B cell (primary cell): ENCODE results near the gene PHACTR3. TPM values are rescaled to one million over a fixed set of nuclear protein-coding genes. Genes with fewer than 3 reads are reported as not detected.

Experiments used
- ATAC-seq: fragments of 200-7000 bp; cut with Tn5 transposase; one replicate; pipeline ENCODE4 v1.10.0; 2021; ENCODE audit warnings: low read depth, mild to moderate bottlenecking, moderate number of reproducible peaks, moderate library complexity
- CTCF ChIA-PET: fragments of 350-600 bp; sonication (Branson Sonifier 250); formaldehyde crosslinking; loops from one replicate; lab custom pipeline; 2021; ENCODE audit warnings: antibody characterized with exemption, inconsistent platforms; lab: Charles Lee
- POLR2A ChIA-PET: fragments of 350-600 bp; sonication (Branson Sonifier 250); formaldehyde crosslinking; loops from one replicate; lab custom pipeline; 2021; ENCODE audit warnings: antibody characterized with exemption; lab: Charles Lee
- DNase-seq: peaks from one replicate; pipeline ENCODE4 v3.0.0; 2013
- H2AFZ ChIP-seq: 2 replicates; pipeline ENCODE4 v1.6.1; 2012; ENCODE audit warnings: mild to moderate bottlenecking, low read depth, low read length; ENCODE audit not compliant: insufficient read depth, poor library complexity, severe bottlenecking
- H3K27ac ChIP-seq, 2 donors: 1 replicate in 1 of 2; 2 replicates in 1 of 2; pipeline ENCODE4 v1.5.1; 2012 to 2013; ENCODE audit warnings: low read length in 2 of 2, mild to moderate bottlenecking in 2 of 2, moderate library complexity in 1 of 2
- H3K27me3 ChIP-seq, 4 experiments: fragments of 200-600 bp in 1 of 4; sonication (generic) in 1 of 4; replicated peaks in 1 of 4; 1 replicate in 2 of 4; 2 replicates in 2 of 4; pipeline versions ENCODE4 v1.6.1 to v1.7.0; 2013 to 2016; ENCODE audit warnings: low read length in 3 of 4, mild to moderate bottlenecking in 2 of 4, mixed read lengths in 1 of 4, moderate library complexity in 1 of 4; ENCODE audit not compliant: insufficient read depth in 4 of 4, control insufficient read depth in 3 of 4; ENCODE audit errors: control extremely low read depth in 1 of 4
- H3K36me3 ChIP-seq, 2 experiments: replicated peaks in 1 of 2; 1 replicate in 1 of 2; 2 replicates in 1 of 2; pipeline versions ENCODE4 v1.6.1 to v1.7.1; 2013; ENCODE audit warnings: low read length in 1 of 2; ENCODE audit not compliant: insufficient read depth in 2 of 2, control insufficient read depth in 1 of 2; ENCODE audit errors: control extremely low read depth in 1 of 2, extremely low read depth in 1 of 2
- H3K4me1 ChIP-seq, 2 donors: fragments of 200-600 bp in 1 of 2; sonication (generic) in 1 of 2; 1 replicate in 1 of 2; 2 replicates in 1 of 2; pipeline versions ENCODE4 v1.5.1 to v1.6.1; 2013 to 2017; ENCODE audit warnings: low read length in 2 of 2; ENCODE audit not compliant: control insufficient read depth in 2 of 2, insufficient read depth in 2 of 2
- H3K4me2 ChIP-seq: replicated peaks from 2 replicates; pipeline ENCODE3; 2012; ENCODE audit warnings: mild to moderate bottlenecking, low read depth, low read length; ENCODE audit not compliant: poor library complexity, severe bottlenecking
- H3K4me3 ChIP-seq, 5 experiments: fragments of 200-600 bp in 1 of 5; sonication (generic) in 1 of 5; 1 replicate in 3 of 5; 2 replicates in 2 of 5; pipeline versions ENCODE4 v1.5.1 to v1.7.0; 2011 to 2016; ENCODE audit warnings: low read length in 4 of 5, mild to moderate bottlenecking in 4 of 5, low read depth in 2 of 5, control low read depth in 1 of 5, moderate library complexity in 1 of 5; ENCODE audit not compliant: insufficient read depth in 1 of 5; ENCODE audit errors: control extremely low read depth in 1 of 5, extremely low read depth in 1 of 5
- H3K79me2 ChIP-seq: fragments of 200-600 bp; sonication (generic); one replicate; pipeline ENCODE4 v1.6.0; 2016; ENCODE audit warnings: low read length; ENCODE audit not compliant: control insufficient read depth, insufficient read depth
- H3K9ac ChIP-seq: fragments of 200-600 bp; sonication (generic); 2 replicates; pipeline ENCODE4 v1.6.1; 2017; ENCODE audit warnings: mild to moderate bottlenecking, low read length, moderate library complexity
- H3K9me3 ChIP-seq, 3 donors: one replicate each; pipeline versions ENCODE4 v1.6.1 to v1.7.1; 2013; ENCODE audit warnings: low read length in 2 of 3; ENCODE audit not compliant: control insufficient read depth in 2 of 3, insufficient read depth in 1 of 3; ENCODE audit errors: control extremely low read depth in 1 of 3
- H4K20me1 ChIP-seq: 2 replicates; pipeline ENCODE4 v1.6.0; 2012; ENCODE audit warnings: mild to moderate bottlenecking, low read length; ENCODE audit not compliant: insufficient read depth, control insufficient read depth, poor library complexity, severe bottlenecking
- H3K27ac Mint-ChIP-seq: one replicate; pipeline ENCODE4 v1.8.0; 2021; ENCODE audit warnings: mixed read lengths
- H3K27me3 Mint-ChIP-seq: one replicate; pipeline ENCODE4 v1.8.0; 2021; ENCODE audit warnings: mixed read lengths
- H3K4me1 Mint-ChIP-seq: one replicate; pipeline ENCODE4 v1.8.0; 2021; ENCODE audit warnings: mixed read lengths
- H3K4me3 Mint-ChIP-seq: one replicate; pipeline ENCODE4 v1.8.0; 2021; ENCODE audit warnings: mixed read lengths
- H3K9me3 Mint-ChIP-seq: one replicate; pipeline ENCODE4 v1.8.0; 2022; ENCODE audit warnings: mixed read lengths; ENCODE audit not compliant: insufficient read depth
- EZH2 ChIP-seq: IDR thresholded peaks from 2 replicates; pipeline ENCODE4 v1.6.1; 2012; ENCODE audit warnings: borderline replicate concordance, low read depth, mild to moderate bottlenecking, moderate library complexity, low read length; ENCODE audit not compliant: insufficient read depth, poor library complexity, severe bottlenecking
- WGBS: methylation state at CpG from one replicate; pipeline ENCODE4 v1.1.5; 2013; ENCODE audit warnings: missing lambda C conversion rate; ENCODE audit not compliant: insufficient coverage; 5-methylcytosine and 5-hydroxymethylcytosine counted together
- intact Hi-C: fragments of 100-400 bp; cut with micrococcal nuclease; formaldehyde crosslinking; loops from one replicate; pipeline ENCODE4 v1.10.0; 2022
- polyA plus RNA-seq: library from polyadenylated mRNA; depleted of rRNA; stranded (reverse); fragments of >200 nt; gene quantifications from 2 replicates; pipeline ENCODE4 v1.2.3, GENCODE V29; 2012
- total RNA-seq, 2 donors: library from RNA; stranded (reverse); fragments of 120-200 nt in 1 of 2; gene quantifications; 1 replicate in 1 of 2; 2 replicates in 1 of 2; pipeline versions ENCODE4 v1.2.3 to v1.2.4, GENCODE V29; 2013 to 2022
- TF ChIP-seq, protein P1 (sequence below): fragments of 200-600 bp; IDR thresholded peaks from one replicate; pipeline ENCODE4 v1.8.0; 2022; ENCODE audit warnings: antibody characterized with exemption, mild to moderate bottlenecking

PHACTR3 gene
- total and polyA plus RNA-seq, 2 donors (not counting 1 experiment from before 2014, with no cell fraction given): not detected

- Histone ChIP-seq H3K9me3 (peaks cover 0 to 8% (median 0%) of the 10 kb centered on the region in 3 donors), H3K4me2 (no peak overlapping the region), H4K20me1 (no peaks in the 10 kb centered on the region), H3K27ac (no peak overlapping the region), H3K4me3 (no peak overlapping the region), H3K79me2 (no peaks in the 10 kb centered on the region), H3K36me3 (no peaks in the 10 kb centered on the region), H3K9ac (no peak overlapping the region), H3K4me1 (no peaks in the 10 kb centered on the region), H3K27me3 (peaks cover 0 to 3% (median 0%) of the 10 kb centered on the region in 4 experiments), H2AFZ (no peak overlapping the region)
- WGBS: 89% methylated on average over 1 of the region's 1 CpG
- Mint-ChIP-seq H3K27ac (no peak overlapping the region), H3K9me3 (no peaks in the 10 kb centered on the region), H3K27me3 (peaks cover 7% of the 10 kb centered on the region), H3K4me1 (no peaks in the 10 kb centered on the region), H3K4me3 (no peak overlapping the region)
- DNase-seq (no peak), ATAC-seq (no peak)
- TF ChIP-seq, protein P1, sequence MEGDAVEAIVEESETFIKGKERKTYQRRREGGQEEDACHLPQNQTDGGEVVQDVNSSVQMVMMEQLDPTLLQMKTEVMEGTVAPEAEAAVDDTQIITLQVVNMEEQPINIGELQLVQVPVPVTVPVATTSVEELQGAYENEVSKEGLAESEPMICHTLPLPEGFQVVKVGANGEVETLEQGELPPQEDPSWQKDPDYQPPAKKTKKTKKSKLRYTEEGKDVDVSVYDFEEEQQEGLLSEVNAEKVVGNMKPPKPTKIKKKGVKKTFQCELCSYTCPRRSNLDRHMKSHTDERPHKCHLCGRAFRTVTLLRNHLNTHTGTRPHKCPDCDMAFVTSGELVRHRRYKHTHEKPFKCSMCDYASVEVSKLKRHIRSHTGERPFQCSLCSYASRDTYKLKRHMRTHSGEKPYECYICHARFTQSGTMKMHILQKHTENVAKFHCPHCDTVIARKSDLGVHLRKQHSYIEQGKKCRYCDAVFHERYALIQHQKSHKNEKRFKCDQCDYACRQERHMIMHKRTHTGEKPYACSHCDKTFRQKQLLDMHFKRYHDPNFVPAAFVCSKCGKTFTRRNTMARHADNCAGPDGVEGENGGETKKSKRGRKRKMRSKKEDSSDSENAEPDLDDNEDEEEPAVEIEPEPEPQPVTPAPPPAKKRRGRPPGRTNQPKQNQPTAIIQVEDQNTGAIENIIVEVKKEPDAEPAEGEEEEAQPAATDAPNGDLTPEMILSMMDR: no peak
- TF ChIP-seq EZH2: no peak
- CTCF ChIA-PET: no interaction called here
- intact Hi-C loops: no loop called here
- POLR2A ChIA-PET: no interaction called here
These were observed 131.6 kb downstream of the PHACTR3 start for GRCh38 chr20:59735917-59736316.

DNA sequence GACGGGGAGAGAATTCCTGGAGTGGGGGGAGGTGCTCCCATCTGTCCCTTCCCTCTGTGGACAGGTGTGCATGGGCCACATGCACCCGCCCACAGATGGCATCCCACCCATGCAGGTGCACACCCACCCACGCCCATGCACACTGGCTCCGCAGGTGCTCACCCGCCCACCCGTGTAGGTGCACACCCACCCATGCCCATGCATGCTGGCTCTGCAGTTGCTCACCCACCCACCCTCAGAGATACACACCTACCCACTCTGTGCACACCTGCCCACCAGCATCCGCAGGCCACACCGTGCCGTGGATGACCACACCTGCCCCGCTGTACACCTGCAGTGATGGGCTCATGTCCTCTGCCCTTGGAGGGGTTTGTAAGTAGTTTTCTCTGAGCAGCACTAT lies 132.0 kb downstream of the PHACTR3 start:
- Histone ChIP-seq H3K4me2 (no peak overlapping the region), H3K27me3 (peaks cover 0 to 3% (median 0%) of the 10 kb centered on the region in 4 experiments), H3K9ac (no peak overlapping the region), H3K9me3 (peaks cover 0 to 8% (median 0%) of the 10 kb centered on the region in 3 donors), H3K4me3 (no peak overlapping the region), H4K20me1 (no peaks in the 10 kb centered on the region), H3K27ac (no peak overlapping the region), H3K36me3 (no peaks in the 10 kb centered on the region), H3K79me2 (no peaks in the 10 kb centered on the region), H3K4me1 (no peaks in the 10 kb centered on the region), H2AFZ (no peak overlapping the region)
- DNase-seq (no peak), ATAC-seq (no peak)
- Mint-ChIP-seq H3K9me3 (no peaks in the 10 kb centered on the region), H3K4me1 (no peaks in the 10 kb centered on the region), H3K27me3 (peaks cover 5% of the 10 kb centered on the region), H3K4me3 (no peak overlapping the region), H3K27ac (no peak overlapping the region)
- ChIA-PET CTCF (no interaction called here), POLR2A (no interaction called here)
- no peak for TF ChIP-seq EZH2
- TF ChIP-seq, protein P1: no peak
- intact Hi-C loops: no loop called here
- WGBS: 68% methylated on average over 5 of the region's 10 CpGs
